DOHH2 (cell line): ENCODE measurements around the gene ADAMTSL1.

Experiments
- CTCF ChIP-seq: fragments of 200-600 bp; sonication (generic); IDR thresholded peaks from one replicate; pipeline ENCODE4 v1.5.1; 2014; ENCODE audit warnings: antibody characterized with exemption, mild to moderate bottlenecking, low read depth, low read length; ENCODE audit not compliant: poor library complexity, severe bottlenecking
- EZH2phosphoT487 ChIP-seq: fragments of 200-600 bp; sonication (generic); IDR thresholded peaks from 2 replicates; pipeline ENCODE4 v1.6.1; 2017; ENCODE audit warnings: borderline replicate concordance, mild to moderate bottlenecking, antibody characterized with exemption, low read length, moderate library complexity, mixed read lengths

DNA sequence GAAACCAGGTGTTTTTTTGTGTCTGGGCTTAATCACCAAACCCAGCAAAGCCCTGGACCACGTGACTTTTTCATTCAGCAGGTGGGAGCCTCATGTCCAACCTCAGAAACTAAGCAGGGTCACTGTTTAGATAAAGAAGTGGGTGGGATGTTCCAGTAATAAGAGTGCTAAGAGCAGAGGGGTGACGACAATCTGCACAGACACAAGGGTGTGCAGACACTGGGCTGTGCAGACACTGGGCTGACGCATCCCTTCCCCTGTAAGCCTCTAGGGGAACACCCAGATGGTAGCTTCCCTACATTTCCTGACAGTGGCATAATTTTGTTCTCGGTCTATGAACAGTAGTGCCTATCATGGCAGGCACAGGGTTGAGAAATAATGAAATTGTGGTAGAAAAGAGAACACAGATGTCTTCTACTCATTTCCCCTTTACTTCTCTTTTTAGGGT lies 474.0 kb downstream of the ADAMTSL1 start:
- no peak for TF ChIP-seq CTCF
- TF ChIP-seq EZH2phosphoT487: no peak
